Activated T-cell treated with anti-CD3 and anti-CD28 coated beads, Interleukin-2, amount 50 U/mL, for 1 hour (primary cell): ENCODE data around the gene PRDM1.
A peak's percentile ranks its signal among the peaks of the same experiment; 100 is the strongest.

ENCODE experiments used
- DNase-seq: peaks from one replicate; pipeline ENCODE4 v3.0.0-alpha.2; 2020

Gene PRDM1

GRCh38 chr6:106085984-106086813 is at the start of gene PRDM1:
Gene PRDM1 (plus strand): TSS chr6:106086336. CDS start chr6:106086554, 218 bp downstream.
- peak; percentile 78 for DNase-seq

- DNase-seq, result no peak
Observed at GRCh38 chr6:106037060-106037459, 49.1 kb upstream of the PRDM1 start.

- no peak for DNase-seq
Observed at GRCh38 chr6:106039897-106040592, 46.1 kb upstream of the PRDM1 start.

- no peak for DNase-seq
Observed at GRCh38 chr6:106044151-106044550, 42.0 kb upstream of the PRDM1 start.

- DNase-seq, result no peak
Observed at GRCh38 chr6:106045077-106045476, 41.1 kb upstream of the PRDM1 start.

- DNase-seq, result no peak
Observed at GRCh38 chr6:106046116-106046853, 39.9 kb upstream of the PRDM1 start.

GRCh38 chr6:106046854-106047200 is 39.3 kb upstream of the PRDM1 start:
- no peak for DNase-seq

GRCh38 chr6:106048336-106048735 is 37.8 kb upstream of the PRDM1 start:
- no peak for DNase-seq

GRCh38 chr6:106050538-106050937 is 35.6 kb upstream of the PRDM1 start:
- no peak for DNase-seq

GRCh38 chr6:106051226-106051625 is 34.9 kb upstream of the PRDM1 start:
- no peak for DNase-seq

- no peak for DNase-seq
Observed at GRCh38 chr6:106053484-106054205, 32.5 kb upstream of the PRDM1 start.

GRCh38 chr6:106055489-106055888 is 30.6 kb upstream of the PRDM1 start:
- DNase-seq, result no peak

- DNase-seq, result no peak
Observed at GRCh38 chr6:106056060-106056745, 29.9 kb upstream of the PRDM1 start.

GRCh38 chr6:106056746-106057390 is 29.3 kb upstream of the PRDM1 start:
- DNase-seq, result no peak

- DNase-seq, result no peak
Observed at GRCh38 chr6:106059331-106059730, 26.8 kb upstream of the PRDM1 start.

- no peak for DNase-seq
Observed at GRCh38 chr6:106060167-106060566, 26.0 kb upstream of the PRDM1 start.

GRCh38 chr6:106063448-106063850 is 22.7 kb upstream of the PRDM1 start:
- DNase-seq, result no peak

GRCh38 chr6:106064142-106064541 is 22.0 kb upstream of the PRDM1 start:
- DNase-seq, result no peak

GRCh38 chr6:106064756-106065155 is 21.4 kb upstream of the PRDM1 start:
- DNase-seq, result no peak

GRCh38 chr6:106066989-106067388 is 19.1 kb upstream of the PRDM1 start:
- DNase-seq, result no peak

GRCh38 chr6:106069478-106069877 is 16.7 kb upstream of the PRDM1 start:
- DNase-seq, result no peak

GRCh38 chr6:106070636-106071035 is 15.5 kb upstream of the PRDM1 start:
- no peak for DNase-seq
